RCC 7860 (cell line): ENCODE data around the gene WNT4.

Experiments
- DNase-seq: peaks from one replicate; pipeline ENCODE4 v3.0.0-alpha.2; 2015; ENCODE audit warnings: low spot score
- FAIRE-seq: peaks from 2 replicates; lab custom pipeline; 2012; peaks lifted over from hg19 to GRCh38; lab: Jason Lieb, UNC

Gene WNT4

DNA sequence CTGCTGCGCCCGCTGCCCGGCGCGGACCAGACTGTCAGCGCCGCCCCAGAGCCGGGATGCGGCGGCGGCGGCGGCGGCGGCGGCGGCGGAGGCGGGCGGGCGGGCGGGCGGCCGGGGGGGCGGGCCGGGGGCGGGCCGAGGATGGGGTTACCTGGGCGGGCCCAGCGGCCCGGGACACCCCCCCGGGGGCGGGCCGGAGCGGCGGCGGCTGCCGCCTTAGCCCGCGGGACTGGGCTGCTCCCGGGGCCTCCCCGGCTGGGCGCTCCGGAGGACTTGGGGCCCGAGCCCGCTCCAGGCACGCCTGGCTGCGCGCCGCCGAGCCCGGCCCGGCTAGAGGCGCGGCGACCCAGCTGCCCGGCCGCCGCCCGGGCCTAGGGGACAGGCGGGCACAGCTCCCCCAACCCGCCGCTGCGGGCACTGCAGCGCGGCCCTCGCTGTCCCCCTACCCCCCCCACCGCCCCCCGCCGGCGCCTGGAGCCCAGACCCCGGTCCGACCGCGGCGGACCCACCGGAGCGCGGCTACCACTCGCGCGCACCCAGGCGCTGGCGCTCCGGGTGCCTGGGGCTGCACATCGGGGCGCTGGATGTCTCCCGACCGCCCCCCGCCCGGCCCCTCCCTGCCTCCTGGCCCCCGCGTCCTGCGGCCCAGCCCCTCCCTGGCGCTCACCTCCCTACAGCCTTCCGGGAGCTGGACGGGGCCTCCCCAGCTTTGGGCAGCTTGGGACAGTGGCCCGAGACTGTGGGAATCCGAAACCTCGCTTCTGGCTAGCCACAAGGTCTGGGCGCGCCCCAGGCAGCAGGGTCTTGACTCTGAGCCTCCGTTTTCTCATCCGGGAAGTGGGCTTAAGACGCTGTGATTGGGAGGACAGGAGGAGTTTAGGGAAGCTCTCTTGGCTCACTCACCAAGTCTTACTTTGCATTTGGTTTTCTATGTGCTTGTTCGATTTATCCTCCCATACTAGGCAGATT is at the start of gene WNT4:
Gene WNT4 (minus strand): TSS at position 33 of the 969 bp plus-strand sequence. CDS start 175 bp downstream, outside the sequence.
- FAIRE-seq: no peak

GRCh38 chr1:22190731-22191130 is 47.8 kb upstream of the WNT4 start:
- FAIRE-seq (no peak), DNase-seq (no peak)

More for the DNA sequence above, at the start of gene WNT4:
- DNase-seq: peak; percentile 9

- FAIRE-seq (no peak), DNase-seq (no peak)
Measured at GRCh38 chr1:22190251-22190650, 47.4 kb upstream of the WNT4 start.

- DNase-seq (no peak), FAIRE-seq (no peak)
Measured at GRCh38 chr1:22189619-22190018, 46.7 kb upstream of the WNT4 start.

DNA sequence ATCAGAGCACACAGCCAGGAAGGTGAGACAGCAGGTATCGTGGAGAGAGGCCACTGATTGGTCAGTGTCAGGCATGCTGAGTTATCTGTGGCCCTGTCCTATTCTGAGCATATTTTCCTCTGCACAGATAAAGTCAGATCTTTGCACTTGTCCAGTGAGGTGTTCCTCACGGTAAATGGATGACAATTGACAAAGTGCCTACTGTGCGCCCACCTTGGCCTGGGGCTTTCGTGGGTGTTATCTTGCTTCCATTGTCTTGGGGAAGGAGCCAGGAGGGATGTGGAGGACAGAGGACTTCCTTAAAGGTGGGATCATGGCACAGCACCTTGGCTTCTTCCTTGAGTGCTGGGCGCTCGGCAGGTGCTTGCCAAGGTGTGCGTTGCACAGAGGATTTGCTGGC is 46.0 kb upstream of the WNT4 start:
- DNase-seq (no peak), FAIRE-seq (no peak)

DNA sequence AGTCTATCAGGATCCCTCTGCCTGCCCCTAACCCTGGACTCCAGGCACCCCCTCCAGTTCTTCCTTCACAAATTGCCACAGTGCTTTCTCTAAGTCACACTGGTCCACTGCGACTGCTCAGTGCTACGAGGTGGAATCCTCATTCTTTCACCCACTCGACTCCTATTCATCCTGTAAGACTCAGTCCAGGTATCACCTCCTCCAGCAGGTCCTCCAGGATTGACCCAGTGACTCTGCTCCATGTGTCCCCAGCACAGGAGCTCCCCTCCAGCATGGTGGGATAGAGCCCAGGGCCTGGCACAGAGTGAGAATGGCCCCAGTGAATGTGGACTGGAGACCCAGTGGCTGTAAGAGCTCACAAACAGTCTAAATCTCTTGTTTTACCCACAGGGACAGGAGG is 45.5 kb upstream of the WNT4 start:
- DNase-seq: no peak
- FAIRE-seq: no peak

DNA sequence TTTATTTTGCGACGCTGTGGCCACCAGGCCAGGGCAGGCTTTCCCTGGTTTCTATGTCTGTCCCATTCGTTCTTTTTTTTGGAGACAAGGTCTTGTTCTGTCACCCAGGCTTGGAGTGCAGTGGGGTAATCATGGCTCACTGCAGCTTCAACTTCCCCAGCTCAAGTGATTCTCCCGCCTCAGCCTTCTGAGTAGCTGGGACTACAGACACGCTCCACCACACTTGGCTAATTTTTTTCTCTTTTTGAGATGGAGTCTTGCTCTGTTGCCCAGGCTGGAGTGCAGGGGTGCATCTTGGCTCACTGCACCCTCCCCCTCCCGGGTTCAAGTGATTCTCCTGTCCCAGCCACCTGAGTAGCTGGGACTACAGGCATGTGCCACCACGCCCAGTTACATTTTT is 43.4 kb upstream of the WNT4 start:
- FAIRE-seq (no peak), DNase-seq (no peak)

DNA sequence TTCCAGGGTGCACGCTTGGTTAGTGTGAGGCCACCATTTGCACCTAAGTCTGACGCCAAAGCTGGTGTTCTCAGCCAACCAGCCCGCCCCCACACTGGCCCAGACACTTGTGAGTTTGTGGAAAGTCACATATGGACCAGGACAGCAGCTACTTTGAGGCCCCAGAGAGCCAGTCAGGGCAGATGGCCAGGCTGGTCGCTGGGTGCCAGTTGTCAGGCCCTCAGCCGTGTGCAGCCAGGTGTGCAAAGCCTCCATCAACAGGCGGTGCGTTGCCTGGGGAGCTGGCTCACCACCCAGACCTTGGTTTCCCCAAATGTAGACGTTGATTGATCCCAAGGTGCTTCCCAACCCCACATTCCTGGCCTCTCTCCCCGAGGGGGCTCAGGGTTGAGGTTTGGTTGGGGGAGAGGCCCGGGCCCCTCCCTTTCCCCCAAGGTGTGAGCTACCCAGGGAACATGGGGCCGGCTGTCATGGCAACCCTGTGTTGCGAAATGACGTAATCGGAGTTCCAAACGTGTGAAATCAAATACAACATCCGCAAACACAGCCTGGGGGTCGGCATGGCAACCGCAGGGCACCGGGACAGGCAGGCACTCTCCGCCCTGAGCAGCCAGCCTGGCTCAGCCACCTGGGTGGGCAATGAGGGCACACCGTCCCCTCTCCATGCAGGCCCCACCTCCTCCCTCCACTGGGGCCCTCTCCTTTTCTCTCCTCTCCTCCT is 42.2 kb upstream of the WNT4 start:
- DNase-seq (peak; percentile 46), FAIRE-seq (no peak)

DNA sequence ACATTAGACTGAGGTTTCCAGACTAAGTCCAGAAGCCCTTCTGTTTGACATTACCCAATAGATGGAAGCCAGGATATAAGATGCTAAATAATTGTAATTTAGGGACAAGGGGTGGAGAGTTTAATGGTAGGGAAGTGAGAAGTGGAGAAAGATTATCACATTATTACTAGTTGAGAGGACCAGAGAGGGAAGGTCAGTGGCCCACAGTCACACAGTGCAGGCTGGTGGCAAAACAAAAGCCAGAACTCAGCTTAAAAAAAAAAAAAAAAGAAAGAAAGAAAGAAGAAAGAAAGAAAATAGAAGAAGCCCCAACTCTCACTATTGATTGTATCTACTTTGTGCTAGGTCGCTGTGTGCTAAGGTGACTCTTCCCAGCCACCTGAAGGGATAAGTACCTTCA is 41.6 kb upstream of the WNT4 start:
- no peak for DNase-seq
- no peak for FAIRE-seq

- DNase-seq (no peak), FAIRE-seq (no peak)
Measured at GRCh38 chr1:22182715-22183114, 39.8 kb upstream of the WNT4 start.

DNA sequence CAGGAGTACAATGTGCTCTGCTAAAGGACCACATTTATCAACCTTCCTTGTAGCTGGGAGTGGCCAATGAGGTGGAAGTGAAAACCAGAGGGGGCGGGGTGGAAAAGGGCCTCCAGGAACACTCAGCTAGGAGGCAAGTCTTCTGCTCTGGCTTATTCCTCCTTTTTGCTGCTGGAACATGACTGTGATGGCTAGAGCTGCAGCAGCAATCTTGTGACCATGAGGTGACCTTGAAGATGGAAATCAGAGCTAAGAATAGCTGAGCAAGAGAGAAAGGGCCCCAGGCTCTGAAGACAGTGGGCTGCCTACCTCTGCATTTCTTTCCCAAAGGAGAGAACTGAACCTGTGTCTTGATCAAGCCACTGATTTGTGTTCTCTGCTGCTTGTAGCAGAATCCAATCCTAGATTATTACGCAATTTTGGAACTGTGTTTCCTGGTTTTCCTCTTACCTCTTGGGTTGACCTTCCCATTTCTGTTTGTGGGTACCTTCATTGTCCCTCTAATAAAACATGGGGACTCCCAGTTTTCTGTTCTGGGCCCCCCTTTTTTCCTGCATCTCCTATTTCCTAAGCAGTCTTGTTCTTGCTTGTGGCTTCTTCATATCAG is 36.4 kb upstream of the WNT4 start:
- DNase-seq (no peak), FAIRE-seq (no peak)

GRCh38 chr1:22177354-22178003 is 34.6 kb upstream of the WNT4 start:
- FAIRE-seq (no peak), DNase-seq (no peak)

DNA sequence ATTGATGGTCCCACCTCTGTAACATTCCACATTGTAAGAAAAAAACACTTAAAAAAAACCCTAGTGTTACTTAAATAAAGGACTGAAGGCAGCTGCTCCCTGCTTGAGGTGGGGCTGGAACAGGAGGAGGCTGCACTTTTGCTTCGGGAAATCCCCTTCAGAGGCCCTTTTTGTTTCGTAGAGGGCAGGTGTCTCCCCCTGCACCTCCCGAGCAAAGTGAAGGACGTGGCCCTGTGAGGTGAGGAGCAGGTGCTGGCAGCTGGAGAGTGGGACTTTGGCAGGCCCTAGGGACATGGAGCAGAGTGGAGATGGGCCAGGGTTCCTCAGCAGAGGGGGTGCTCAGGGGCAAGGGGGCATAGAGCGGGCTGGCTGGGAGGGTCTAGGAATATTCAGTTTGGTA is 33.4 kb upstream of the WNT4 start:
- FAIRE-seq (no peak), DNase-seq (no peak)

DNA sequence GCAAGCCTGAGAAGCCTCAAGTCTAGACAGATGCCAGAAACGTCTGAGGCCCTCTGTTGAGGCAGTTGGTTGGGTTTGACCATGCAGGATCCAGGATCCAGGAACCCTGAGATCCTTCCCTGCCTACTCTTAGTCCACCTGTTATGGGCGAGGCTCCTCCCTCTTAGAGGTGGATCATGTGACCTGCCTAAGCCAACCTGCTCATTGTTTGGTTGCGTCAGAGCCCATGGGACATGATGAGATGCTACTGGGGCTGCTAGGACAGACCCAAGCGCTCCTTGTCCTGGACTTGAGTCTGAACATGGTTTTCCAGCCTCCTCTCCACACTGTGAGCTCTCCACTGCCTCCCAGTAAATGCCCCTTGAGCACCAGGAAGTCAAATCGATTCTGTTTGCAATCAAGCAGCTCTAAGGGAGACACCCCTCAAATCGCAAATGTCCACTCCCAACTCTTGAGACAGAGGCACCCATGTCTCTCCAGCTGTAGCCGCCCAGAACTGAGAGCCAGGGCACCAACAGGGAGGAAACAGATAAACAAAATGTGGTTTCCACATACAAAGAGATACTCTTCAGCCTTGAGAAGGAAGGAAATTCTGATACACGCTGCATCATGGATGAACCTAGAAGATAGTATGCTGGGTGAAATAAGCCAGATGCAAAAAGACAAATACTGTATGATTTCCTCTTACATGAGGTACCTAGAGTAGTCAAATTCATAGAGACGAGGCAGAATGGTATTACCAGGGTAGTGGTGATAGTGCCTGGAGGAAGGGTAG is 31.7 kb upstream of the WNT4 start:
- DNase-seq (no peak), FAIRE-seq (no peak)

- no peak for FAIRE-seq
- no peak for DNase-seq
Measured at GRCh38 chr1:22171951-22172715, 29.2 kb upstream of the WNT4 start.

DNA sequence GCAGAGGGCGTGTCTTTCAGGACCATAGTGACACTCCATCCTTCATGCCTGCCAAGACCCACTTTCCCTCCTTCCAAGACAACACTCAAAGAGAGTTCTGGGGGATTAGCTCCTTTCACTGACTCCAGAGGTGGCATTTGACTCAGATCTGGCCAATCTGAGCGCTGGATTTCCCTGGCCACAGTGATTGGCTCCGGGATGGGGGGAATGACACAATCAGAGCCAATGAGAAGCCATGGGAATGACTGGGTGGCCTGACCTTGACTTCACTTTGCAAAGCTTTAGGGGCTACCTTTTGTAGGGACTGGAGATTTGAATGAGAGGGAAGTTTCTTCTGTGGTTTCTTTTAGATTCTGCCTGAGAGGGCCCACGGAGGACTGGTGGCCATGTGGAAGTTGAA is 26.9 kb upstream of the WNT4 start:
- FAIRE-seq: no peak
- no peak for DNase-seq

- FAIRE-seq (no peak), DNase-seq (no peak)
Measured at GRCh38 chr1:22168412-22168973, 25.6 kb upstream of the WNT4 start.

DNA sequence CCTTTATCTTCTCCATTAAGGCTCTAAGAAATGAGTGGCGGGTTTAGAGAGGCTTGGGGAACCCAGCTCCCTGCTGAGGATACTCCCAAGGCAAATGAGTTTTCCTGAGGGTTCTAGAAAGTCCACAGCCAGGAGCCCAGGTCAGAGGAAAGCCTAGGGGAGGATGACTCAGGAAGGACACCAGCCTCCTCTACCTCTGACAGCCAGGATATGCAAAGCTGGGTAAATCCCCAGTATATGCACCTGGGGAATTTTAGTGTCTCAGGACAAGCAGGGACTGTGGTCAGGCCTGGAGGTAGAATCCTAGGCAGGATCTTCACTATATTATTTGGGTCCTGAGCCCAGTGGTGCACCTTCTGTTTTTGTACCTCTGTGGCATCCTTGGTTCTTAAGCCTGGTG is 23.5 kb upstream of the WNT4 start:
- DNase-seq (no peak), FAIRE-seq (no peak)
